Common myeloid progenitor, CD34-positive (primary cell): ENCODE results near the gene MYO1D. TPM values are rescaled to one million over a fixed set of nuclear protein-coding genes. Genes with fewer than 3 reads are reported as not detected.
"Not testable (repeated sequence)": the region's sequence is repeated elsewhere in the genome, so short reads cannot be mapped to it uniquely, and the experiment has no call there.

Source experiments
- CTCF ChIA-PET: fragments of 350-600 bp; sonication (Branson Sonifier 250); formaldehyde crosslinking; loops from one replicate; lab custom pipeline; 2021; ENCODE audit warnings: antibody characterized with exemption; lab: Charles Lee
- POLR2A ChIA-PET: fragments of 350-600 bp; sonication (Branson Sonifier 250); formaldehyde crosslinking; loops from one replicate; lab custom pipeline; 2021; ENCODE audit warnings: antibody characterized with exemption; lab: Charles Lee
- DNase-seq, 3 donors: peaks; one replicate each; pipeline versions ENCODE4 v3.0.0 to v3.0.0-alpha.2; 2013
- H3K27ac ChIP-seq, 2 experiments: 1 replicate in 1 of 2; 2 replicates in 1 of 2; pipeline ENCODE4 v1.7.0; 2013; ENCODE audit warnings: inconsistent platforms in 2 of 2, low read length in 2 of 2, mild to moderate bottlenecking in 2 of 2, low read depth in 1 of 2, moderate library complexity in 1 of 2; ENCODE audit not compliant: severe bottlenecking in 2 of 2, insufficient read depth in 1 of 2, poor library complexity in 1 of 2
- H3K27me3 ChIP-seq, 5 experiments: replicated peaks in 2 of 5; 1 replicate in 3 of 5; 2 replicates in 2 of 5; pipeline versions ENCODE4 v1.6.1 to v1.7.0; 2013; ENCODE audit warnings: low read length in 4 of 5, mild to moderate bottlenecking in 2 of 5, moderate library complexity in 2 of 5, inconsistent platforms in 1 of 5; ENCODE audit not compliant: insufficient read depth in 5 of 5, control insufficient read depth in 4 of 5
- H3K36me3 ChIP-seq, 4 experiments: 1 replicate in 2 of 4; 2 replicates in 2 of 4; pipeline versions ENCODE4 v1.6.1 to v1.7.0; 2013; ENCODE audit warnings: low read length in 3 of 4, control low read depth in 1 of 4, mild to moderate bottlenecking in 1 of 4; ENCODE audit not compliant: control insufficient read depth in 4 of 4, insufficient read depth in 4 of 4
- H3K4me1 ChIP-seq, 4 experiments: 1 replicate in 3 of 4; 2 replicates in 1 of 4; pipeline versions ENCODE4 v1.6.1 to v1.7.1; 2013; ENCODE audit warnings: low read length in 3 of 4, mild to moderate bottlenecking in 3 of 4, control low read depth in 1 of 4, inconsistent platforms in 1 of 4, moderate library complexity in 1 of 4; ENCODE audit not compliant: control insufficient read depth in 4 of 4, insufficient read depth in 4 of 4; ENCODE audit errors: control extremely low read depth in 1 of 4
- H3K4me3 ChIP-seq, 7 experiments: 1 replicate in 4 of 7; 2 replicates in 3 of 7; pipeline versions ENCODE4 v1.5.1 to v1.7.0; 2013; ENCODE audit warnings: mild to moderate bottlenecking in 7 of 7, low read length in 6 of 7, moderate library complexity in 6 of 7, inconsistent platforms in 2 of 7, low read depth in 2 of 7, control low read depth in 1 of 7; ENCODE audit not compliant: insufficient read depth in 4 of 7, control insufficient read depth in 1 of 7; ENCODE audit errors: extremely low read depth in 1 of 7
- H3K9me3 ChIP-seq, 5 experiments: 1 replicate in 4 of 5; 2 replicates in 1 of 5; pipeline versions ENCODE4 v1.6.1 to v1.7.1; 2013; ENCODE audit warnings: low read length in 4 of 5, mild to moderate bottlenecking in 2 of 5, inconsistent platforms in 1 of 5, low read depth in 1 of 5, moderate library complexity in 1 of 5; ENCODE audit not compliant: control insufficient read depth in 4 of 5, insufficient read depth in 2 of 5; ENCODE audit errors: control extremely low read depth in 1 of 5
- WGBS: methylation state at CpG from one replicate; pipeline ENCODE4 v1.1.5; 2013; ENCODE audit not compliant: insufficient coverage; 5-methylcytosine and 5-hydroxymethylcytosine counted together
- polyA plus RNA-seq: library from polyadenylated mRNA; unstranded; fragments of 120-200 nt; gene quantifications from one replicate; pipeline ENCODE4 v1.2.1, GENCODE V29; 2013

The MYO1D gene
- polyA plus RNA-seq, result 10.2 TPM

DNA sequence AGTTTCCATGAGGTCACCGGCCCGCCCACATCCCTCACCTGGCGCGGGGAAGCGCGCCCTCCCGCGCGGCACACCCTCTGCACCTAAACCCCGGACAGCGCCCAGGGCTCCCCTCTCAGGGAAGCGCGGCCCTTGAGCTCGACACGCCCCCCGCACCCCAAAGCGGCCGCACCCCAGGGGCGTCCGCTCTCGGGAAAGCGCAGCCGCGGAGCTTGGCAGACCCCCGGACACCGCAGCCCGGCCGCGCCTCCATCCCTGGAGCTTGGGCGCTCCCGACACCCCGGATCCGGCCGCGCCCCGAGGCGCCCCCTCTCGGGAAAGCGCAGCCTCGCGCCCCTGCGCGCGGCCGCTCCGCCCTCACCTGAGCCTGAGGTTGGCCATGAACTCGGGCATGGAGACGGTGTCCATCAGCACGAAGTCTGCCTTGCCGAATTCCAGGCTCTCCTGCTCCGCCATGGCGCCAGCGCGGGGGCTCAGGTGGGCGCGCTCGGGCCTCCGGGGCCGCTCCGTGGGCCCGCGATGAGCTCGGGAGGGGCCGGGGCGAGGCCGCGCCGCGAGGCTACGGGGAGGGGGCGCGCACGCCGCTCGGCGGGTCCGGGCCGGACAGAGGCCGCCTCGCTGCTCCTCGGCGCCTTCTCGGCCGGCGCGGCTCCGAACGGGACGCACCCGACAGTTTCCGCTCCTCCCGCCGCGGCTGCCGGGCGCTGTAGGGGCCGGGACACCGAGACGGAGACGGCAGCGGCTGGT lies at the start of gene MYO1D:
MYO1D (minus strand) TSS at position 708 of the 747 bp plus-strand sequence; CDS start at position 456, 252 bp downstream.
- Histone ChIP-seq H3K4me3 (peak within 1 kb of the TSS; percentile 65 to 92 (median 76)), H3K27ac (peak within 1 kb of the TSS in 1 of 2 experiments; percentile 33), H3K36me3 (no peaks in the 10 kb centered on the region), H3K9me3 (no peaks in the 10 kb centered on the region), H3K4me1 (peaks cover 6 to 30% (median 17%) of the 10 kb centered on the region in 4 experiments), H3K27me3 (no peaks in the 10 kb centered on the region)
- peak in 2 of 3 donors; percentile 52 to 60 for DNase-seq
- CTCF ChIA-PET, result interaction anchor here (0.6 to 3.8 kb wide), 33 partner anchors 9 to 414 kb away, joined by 3 to 35 read pairs (median 5); no protein-coding TSS in a partner anchor
- 0% methylated on average over 73 of the region's 101 CpGs for WGBS
- POLR2A ChIA-PET, result interaction anchor here (0.7 to 1.3 kb wide), 3 partner anchors 17 to 93 kb away, joined by 3 read pairs; no protein-coding TSS in a partner anchor

DNA sequence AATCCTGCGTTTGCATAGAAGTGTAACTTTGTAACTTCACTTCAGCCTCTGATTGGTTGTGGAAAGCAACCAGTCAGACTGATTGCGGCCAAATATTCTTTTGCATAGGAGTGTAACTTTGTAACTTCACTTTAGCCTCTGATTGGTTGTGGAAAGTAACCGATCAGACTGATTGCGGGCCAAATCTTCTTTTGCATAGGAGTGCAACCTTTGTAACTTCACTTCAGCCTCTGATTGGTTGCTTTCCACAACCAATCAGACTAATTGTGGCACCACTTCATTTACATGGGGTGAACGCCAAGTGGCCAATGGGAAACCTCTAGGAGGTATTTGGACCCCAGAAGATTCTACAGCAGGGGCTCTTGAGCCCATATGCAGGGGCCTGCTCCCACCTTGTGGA lies 49.3 kb upstream of the MYO1D start:
- DNase-seq, result no peak
- Histone ChIP-seq H3K4me1 (peaks cover 0 to 19% (median 13%) of the 10 kb centered on the region in 4 experiments), H3K36me3 (no peaks in the 10 kb centered on the region), H3K27ac (no peak overlapping the region), H3K4me3 (no peak overlapping the region), H3K9me3 (no peaks in the 10 kb centered on the region), H3K27me3 (peaks cover 3 to 29% (median 16%) of the 10 kb centered on the region in 5 experiments)
- POLR2A ChIA-PET, result interaction anchor here (0.6 kb wide), 1 partner anchor 11 kb away, joined by 6 read pairs; no protein-coding TSS in a partner anchor
- 97% methylated on average over 5 of the region's 5 CpGs for WGBS
- CTCF ChIA-PET, result no interaction called here

DNA sequence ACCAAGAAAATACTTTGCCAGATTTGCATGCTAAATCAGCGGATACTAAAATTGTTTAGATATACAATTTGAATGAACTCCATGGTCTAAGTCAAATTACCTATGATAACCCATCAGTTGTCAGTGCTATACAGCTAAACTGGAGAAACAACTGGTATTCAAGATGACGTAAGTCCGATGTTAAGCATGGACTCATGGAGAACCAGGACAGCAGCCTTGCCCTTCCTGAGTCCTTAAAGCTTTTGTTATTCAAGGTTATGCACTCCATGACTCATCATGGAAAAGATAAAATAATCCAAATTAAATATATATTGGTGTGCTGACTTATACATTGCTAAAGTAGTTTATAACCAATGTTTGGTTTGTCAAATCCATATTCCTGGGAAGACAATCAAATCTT lies 47.0 kb upstream of the MYO1D start:
- no CpG with 5 or more reads among the region's 3 CpGs for WGBS
- DNase-seq, H3K9me3 ChIP-seq, CTCF ChIA-PET, POLR2A ChIA-PET, H3K27ac ChIP-seq, H3K36me3 ChIP-seq, H3K4me3 ChIP-seq: not testable (repeated sequence)
- Histone ChIP-seq H3K4me1 (peaks cover 0 to 14% (median 11%) of the 10 kb centered on the region in 4 experiments), H3K27me3 (peaks cover 3 to 17% (median 10%) of the 10 kb centered on the region in 5 experiments)

DNA sequence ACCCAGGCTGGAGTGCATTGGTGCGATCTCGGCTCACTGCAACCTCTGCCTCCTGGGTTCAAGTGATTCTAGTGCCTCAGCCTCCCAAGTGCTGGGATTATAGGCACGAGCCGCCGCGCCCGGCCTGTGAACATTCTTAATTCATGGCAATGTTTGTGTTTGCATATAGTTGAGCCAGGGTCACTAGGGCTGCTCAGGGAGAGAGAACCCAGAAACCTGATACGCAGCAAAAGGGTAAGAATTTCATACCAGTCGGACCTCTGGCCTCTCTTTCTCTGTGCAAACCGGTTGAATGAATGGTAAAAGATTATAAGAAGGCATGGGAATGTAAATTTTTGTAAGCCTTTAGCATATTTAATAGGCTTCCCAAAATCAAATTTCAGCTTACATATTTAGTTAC lies 44.1 kb upstream of the MYO1D start:
- WGBS, result 93% methylated on average over 4 of the region's 10 CpGs
- no peak for DNase-seq
- Histone ChIP-seq H3K4me1 (no peaks in the 10 kb centered on the region), H3K27ac (no peak overlapping the region), H3K36me3 (no peaks in the 10 kb centered on the region), H3K9me3 (no peaks in the 10 kb centered on the region), H3K4me3 (no peak overlapping the region), H3K27me3 (peaks cover 0 to 2% (median 1%) of the 10 kb centered on the region in 5 experiments)
- CTCF ChIA-PET, result no interaction called here
- POLR2A ChIA-PET, result no interaction called here

DNA sequence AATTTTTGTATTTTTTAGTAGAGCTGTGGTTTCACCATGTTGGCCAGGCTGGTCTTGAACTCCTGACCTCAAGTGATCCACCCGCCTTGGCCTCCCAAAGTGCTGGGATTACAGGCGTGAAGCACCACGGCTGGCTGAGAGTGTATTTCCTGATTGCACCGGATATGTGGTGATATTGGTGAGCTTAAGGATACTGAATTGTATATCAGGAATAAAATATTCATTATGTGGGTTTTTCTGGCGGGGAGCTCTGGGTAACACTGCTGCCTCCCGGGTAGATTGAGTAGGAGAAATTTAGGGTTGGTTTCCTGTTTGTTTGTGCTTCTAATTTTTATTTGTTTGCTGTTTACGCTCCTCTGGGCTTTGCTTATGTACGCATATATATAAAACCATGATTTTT lies 43.4 kb upstream of the MYO1D start:
- CTCF ChIA-PET, result interaction anchor here (0.8 to 1.2 kb wide), 2 partner anchors 9 to 17 kb away, joined by 3 read pairs; no protein-coding TSS in a partner anchor
- POLR2A ChIA-PET, result no interaction called here

DNA sequence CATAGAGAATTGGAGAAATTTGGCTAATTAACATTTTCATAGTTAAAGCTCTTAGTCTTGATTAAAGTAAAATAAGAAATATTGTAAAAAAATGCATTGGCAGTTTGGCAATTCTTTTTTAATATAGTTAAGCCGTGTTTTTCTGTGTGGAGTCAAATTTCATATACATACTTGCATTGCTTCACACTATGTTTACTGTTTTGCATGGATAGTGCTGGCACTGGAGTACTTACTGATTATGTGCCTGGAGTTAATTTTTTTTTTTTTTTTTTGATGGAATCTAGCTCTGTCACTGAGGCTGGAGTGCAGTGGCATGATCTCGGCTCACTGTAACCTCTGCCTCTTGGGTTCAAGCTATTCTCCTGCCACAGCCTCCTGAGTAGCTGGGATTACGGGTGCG lies 43.0 kb upstream of the MYO1D start:
- H3K4me1 ChIP-seq, H3K27me3 ChIP-seq, H3K36me3 ChIP-seq, H3K27ac ChIP-seq, H3K4me3 ChIP-seq, DNase-seq, POLR2A ChIA-PET, H3K9me3 ChIP-seq: not testable (repeated sequence)
- no CpG with 5 or more reads among the region's 4 CpGs for WGBS
- CTCF ChIA-PET, result interaction anchor here (0.8 to 1.2 kb wide), 2 partner anchors 9 to 17 kb away, joined by 3 read pairs; no protein-coding TSS in a partner anchor

More for the DNA sequence above, 43.4 kb upstream of the MYO1D start:
- WGBS, result 90% methylated on average over 2 of the region's 8 CpGs
- peaks cover 0 to 2% (median 0%) of the 10 kb centered on the region in 5 experiments for H3K27me3 ChIP-seq
- no peak for DNase-seq
- no peaks in the 10 kb centered on the region for H3K36me3 ChIP-seq
- no peaks in the 10 kb centered on the region for H3K4me1 ChIP-seq
- H3K9me3 ChIP-seq, result no peaks in the 10 kb centered on the region
- H3K4me3 ChIP-seq, result no peak overlapping the region
- no peak overlapping the region for H3K27ac ChIP-seq

DNA sequence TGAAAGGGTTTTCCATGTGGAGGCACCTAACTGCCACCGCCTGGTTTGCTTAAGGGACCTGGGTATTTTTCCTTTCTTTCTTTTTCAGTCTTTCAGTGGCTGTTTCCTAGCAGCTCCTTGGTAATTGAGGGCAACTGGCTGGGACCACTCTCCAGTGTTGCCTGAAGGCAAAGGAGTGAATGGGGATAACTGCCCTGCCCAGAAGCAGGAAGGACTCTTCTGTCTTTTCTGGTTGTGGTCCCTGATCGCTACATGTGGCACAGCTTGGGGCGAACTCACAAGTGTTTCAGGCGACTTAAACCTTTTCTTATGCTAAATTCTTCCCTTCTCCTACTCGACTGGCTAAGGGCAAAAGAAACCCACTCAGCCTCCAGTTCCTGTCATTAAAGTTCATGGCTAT lies 40.9 kb upstream of the MYO1D start:
- ChIA-PET CTCF (no interaction called here), POLR2A (no interaction called here)
- no peaks in the 10 kb centered on the region for H3K4me1 ChIP-seq
- H3K9me3 ChIP-seq, result no peaks in the 10 kb centered on the region
- 100% methylated on average over 2 of the region's 5 CpGs for WGBS
- no peak for DNase-seq
- H3K36me3 ChIP-seq, result no peaks in the 10 kb centered on the region
- H3K4me3 ChIP-seq, result no peak overlapping the region
- H3K27me3 ChIP-seq, result no peaks in the 10 kb centered on the region
- H3K27ac ChIP-seq, result no peak overlapping the region
